WTC11 (cell line): ENCODE measurements around the gene RIN3. TPM values are rescaled to one million over a fixed set of nuclear protein-coding genes. Genes with fewer than 3 reads are reported as not detected.

ENCODE experiments used
- ATAC-seq: fragments of 200-7000 bp; cut with Tn5 transposase; 2 replicates; pipeline ENCODE4 v1.10.0; 2021; ENCODE audit warnings: mild to moderate bottlenecking, moderate library complexity
- CTCF ChIA-PET: fragments of 300-600 bp; sonication (Branson Sonifier 250); formaldehyde crosslinking; loops from one replicate; lab custom pipeline; 2021; ENCODE audit warnings: antibody characterized with exemption; lab: Charles Lee
- POLR2A ChIA-PET: fragments of 350-600 bp; sonication (Branson Sonifier 250); formaldehyde crosslinking; loops from one replicate; lab custom pipeline; 2021; ENCODE audit warnings: antibody characterized with exemption; lab: Charles Lee
- DNase-seq: peaks from one replicate; pipeline ENCODE4 v3.0.0; 2021; ENCODE audit warnings: low spot score
- H3K27ac Mint-ChIP-seq: 2 replicates; pipeline ENCODE4 v1.8.0; 2021; ENCODE audit warnings: mixed read lengths
- H3K27me3 Mint-ChIP-seq: 2 replicates; pipeline ENCODE4 v1.8.0; 2021; ENCODE audit warnings: low read depth, mild to moderate bottlenecking, moderate library complexity, mixed read lengths
- H3K36me3 Mint-ChIP-seq: 2 replicates; pipeline ENCODE4 v1.8.0; 2021; ENCODE audit warnings: mixed read lengths
- H3K4me1 Mint-ChIP-seq: 2 replicates; pipeline ENCODE4 v1.8.0; 2022; ENCODE audit warnings: mixed read lengths
- H3K4me3 Mint-ChIP-seq: 2 replicates; pipeline ENCODE4 v1.8.0; 2021; ENCODE audit warnings: mild to moderate bottlenecking, moderate library complexity, mixed read lengths
- H3K9me3 Mint-ChIP-seq: 2 replicates; pipeline ENCODE4 v1.8.0; 2021; ENCODE audit warnings: mixed read lengths
- ATF1 ChIP-seq: sonication (generic); formaldehyde crosslinking; IDR thresholded peaks from 2 replicates; pipeline ENCODE4 v1.8.1; 2023; ENCODE audit warnings: mild to moderate bottlenecking, moderate library complexity, missing genetic modification reagents
- CREB1 ChIP-seq: sonication (generic); formaldehyde crosslinking; IDR thresholded peaks from 2 replicates; pipeline ENCODE4 v1.8.0; 2023; ENCODE audit warnings: mild to moderate bottlenecking, missing genetic modification reagents
- EMX1 ChIP-seq: fragments of 250-450 bp; sonication (Bioruptor Pico); IDR thresholded peaks from 2 replicates; pipeline ENCODE4 v1.8.0; 2021; ENCODE audit warnings: mild to moderate bottlenecking
- ESRRA ChIP-seq: sonication (generic); formaldehyde crosslinking; IDR thresholded peaks from 2 replicates; pipeline ENCODE4 v1.8.1; 2022; ENCODE audit warnings: mild to moderate bottlenecking, missing genetic modification reagents, borderline replicate concordance
- ETV6 ChIP-seq: sonication (generic); formaldehyde crosslinking; IDR thresholded peaks from 2 replicates; pipeline ENCODE4 v1.8.1; 2022; ENCODE audit warnings: mild to moderate bottlenecking, missing genetic modification reagents
- GABPB1 ChIP-seq: sonication (generic); formaldehyde crosslinking; IDR thresholded peaks from 2 replicates; pipeline ENCODE4 v1.8.1; 2023; ENCODE audit warnings: mild to moderate bottlenecking, missing genetic modification reagents
- MYBL2 ChIP-seq: sonication (generic); formaldehyde crosslinking; IDR thresholded peaks from 2 replicates; pipeline ENCODE4 v1.8.1; 2023; ENCODE audit warnings: mild to moderate bottlenecking, moderate library complexity, missing genetic modification reagents
- SOX15 ChIP-seq: fragments of 250-450 bp; sonication (Bioruptor Pico); IDR thresholded peaks from 2 replicates; pipeline ENCODE4 v1.9.0; 2021; ENCODE audit warnings: mild to moderate bottlenecking
- SP1 ChIP-seq: sonication (generic); formaldehyde crosslinking; conservative IDR thresholded peaks from 2 replicates; pipeline ENCODE4 v1.8.1; 2022; ENCODE audit warnings: missing genetic modification reagents
- ZNF232 ChIP-seq: sonication (generic); formaldehyde crosslinking; IDR thresholded peaks from 2 replicates; pipeline ENCODE4 v1.8.0; 2022; ENCODE audit warnings: mild to moderate bottlenecking, missing genetic modification reagents
- ZNF317 ChIP-seq: sonication (generic); formaldehyde crosslinking; IDR thresholded peaks from 2 replicates; pipeline ENCODE4 v1.8.1; 2023; ENCODE audit warnings: low read depth, mild to moderate bottlenecking, moderate library complexity, missing genetic modification reagents, borderline replicate concordance
- ZNF396 ChIP-seq: fragments of 250-450 bp; sonication (Bioruptor Pico); IDR thresholded peaks from 2 replicates; pipeline ENCODE4 v1.8.0; 2021; ENCODE audit warnings: mild to moderate bottlenecking, moderate library complexity, borderline replicate concordance
- ZNF423 ChIP-seq: fragments of 250-450 bp; sonication (Bioruptor Pico); IDR thresholded peaks from 2 replicates; pipeline ENCODE4 v2.1.2; 2022; ENCODE audit warnings: mild to moderate bottlenecking, moderate library complexity
- total RNA-seq: library from RNA; stranded (reverse); gene quantifications from 3 replicates; pipeline ENCODE4 v1.2.3, GENCODE V29; 2021
- TF ChIP-seq, protein P1 (sequence below): sonication (generic); formaldehyde crosslinking; IDR thresholded peaks from 2 replicates; pipeline ENCODE4 v1.8.1; 2023; ENCODE audit warnings: mild to moderate bottlenecking, missing genetic modification reagents, moderate library complexity
- TF ChIP-seq, protein P2 (sequence below): sonication (generic); formaldehyde crosslinking; IDR thresholded peaks from 2 replicates; pipeline ENCODE4 v1.8.1; 2022; ENCODE audit warnings: low read depth, mild to moderate bottlenecking, moderate library complexity, missing genetic modification reagents, borderline replicate concordance
- TF ChIP-seq, protein P3 (sequence below): sonication (generic); formaldehyde crosslinking; IDR thresholded peaks from 2 replicates; pipeline ENCODE4 v1.8.0; 2022; ENCODE audit warnings: missing genetic modification reagents
- TF ChIP-seq, protein P4 (sequence below): sonication (generic); formaldehyde crosslinking; IDR thresholded peaks from 2 replicates; pipeline ENCODE4 v1.8.1; 2022; ENCODE audit warnings: low read depth, missing genetic modification reagents, borderline replicate concordance
- TF ChIP-seq, protein P5 (sequence below): sonication (generic); formaldehyde crosslinking; IDR thresholded peaks from 2 replicates; pipeline ENCODE4 v1.8.0; 2022; ENCODE audit warnings: mild to moderate bottlenecking, missing genetic modification reagents
- TF ChIP-seq, protein P6 (sequence below): sonication (generic); formaldehyde crosslinking; IDR thresholded peaks from 2 replicates; pipeline ENCODE4 v1.8.1; 2023; ENCODE audit warnings: mild to moderate bottlenecking, missing genetic modification reagents, borderline replicate concordance

Gene RIN3
- total RNA-seq, 1 experiment from 2014 or later, result 3.3 TPM

DNA sequence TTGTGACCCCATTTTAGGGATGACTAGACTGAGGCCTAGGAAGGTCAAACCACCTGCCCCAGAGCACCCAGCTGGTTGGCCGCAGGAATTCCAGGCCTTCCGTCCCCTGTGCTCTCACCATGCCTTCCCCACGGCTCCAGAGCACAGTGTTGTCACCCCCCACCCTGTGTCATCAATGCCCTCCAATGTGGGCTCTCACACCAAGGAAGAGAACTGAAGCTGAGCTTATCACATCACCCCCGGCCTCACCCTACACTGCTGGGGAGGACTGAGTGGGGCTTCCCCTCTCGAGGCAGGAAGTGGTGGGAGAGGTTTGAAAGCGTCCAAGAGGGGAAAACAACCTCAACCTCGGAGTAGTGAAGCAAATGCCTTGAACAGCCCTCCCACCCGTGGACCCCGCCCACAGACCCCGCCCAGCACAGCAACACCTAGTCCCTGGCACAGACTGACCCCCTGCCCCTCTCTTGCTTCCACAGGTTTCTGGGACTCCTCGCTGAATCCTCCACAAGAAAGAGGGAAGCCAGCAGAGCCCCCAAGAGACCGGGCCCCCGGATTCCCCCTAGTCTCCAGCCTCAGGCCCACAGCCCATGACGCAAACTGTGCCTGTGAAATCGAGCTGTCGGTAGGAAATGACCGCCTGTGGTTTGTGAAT, 137.7 kb downstream of the RIN3 start:
- POLR2A ChIA-PET, result interaction anchor here (0.5 kb wide), 1 partner anchor 108 kb away, joined by 5 read pairs; no protein-coding TSS in a partner anchor
- Mint-ChIP-seq H3K27ac (no peak overlapping the region), H3K27me3 (no peaks in the 10 kb centered on the region), H3K4me1 (no peaks in the 10 kb centered on the region), H3K9me3 (no peaks in the 10 kb centered on the region), H3K36me3 (no peaks in the 10 kb centered on the region), H3K4me3 (no peak overlapping the region)
- TF ChIP-seq, protein P1, sequence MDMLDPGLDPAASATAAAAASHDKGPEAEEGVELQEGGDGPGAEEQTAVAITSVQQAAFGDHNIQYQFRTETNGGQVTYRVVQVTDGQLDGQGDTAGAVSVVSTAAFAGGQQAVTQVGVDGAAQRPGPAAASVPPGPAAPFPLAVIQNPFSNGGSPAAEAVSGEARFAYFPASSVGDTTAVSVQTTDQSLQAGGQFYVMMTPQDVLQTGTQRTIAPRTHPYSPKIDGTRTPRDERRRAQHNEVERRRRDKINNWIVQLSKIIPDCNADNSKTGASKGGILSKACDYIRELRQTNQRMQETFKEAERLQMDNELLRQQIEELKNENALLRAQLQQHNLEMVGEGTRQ (CRISPR knock-in tag), result no peak
- TF ChIP-seq SOX15 (CRISPR knock-in tag), result no peak
- no peak for TF ChIP-seq SP1 (CRISPR knock-in tag)
- TF ChIP-seq CREB1 (CRISPR knock-in tag), result no peak
- no peak for TF ChIP-seq MYBL2
- TF ChIP-seq ZNF232 (CRISPR knock-in tag), result no peak
- TF ChIP-seq, protein P2, sequence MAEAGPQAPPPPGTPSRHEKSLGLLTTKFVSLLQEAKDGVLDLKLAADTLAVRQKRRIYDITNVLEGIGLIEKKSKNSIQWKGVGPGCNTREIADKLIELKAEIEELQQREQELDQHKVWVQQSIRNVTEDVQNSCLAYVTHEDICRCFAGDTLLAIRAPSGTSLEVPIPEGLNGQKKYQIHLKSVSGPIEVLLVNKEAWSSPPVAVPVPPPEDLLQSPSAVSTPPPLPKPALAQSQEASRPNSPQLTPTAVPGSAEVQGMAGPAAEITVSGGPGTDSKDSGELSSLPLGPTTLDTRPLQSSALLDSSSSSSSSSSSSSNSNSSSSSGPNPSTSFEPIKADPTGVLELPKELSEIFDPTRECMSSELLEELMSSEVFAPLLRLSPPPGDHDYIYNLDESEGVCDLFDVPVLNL (CRISPR knock-in tag), result no peak
- TF ChIP-seq, protein P3, sequence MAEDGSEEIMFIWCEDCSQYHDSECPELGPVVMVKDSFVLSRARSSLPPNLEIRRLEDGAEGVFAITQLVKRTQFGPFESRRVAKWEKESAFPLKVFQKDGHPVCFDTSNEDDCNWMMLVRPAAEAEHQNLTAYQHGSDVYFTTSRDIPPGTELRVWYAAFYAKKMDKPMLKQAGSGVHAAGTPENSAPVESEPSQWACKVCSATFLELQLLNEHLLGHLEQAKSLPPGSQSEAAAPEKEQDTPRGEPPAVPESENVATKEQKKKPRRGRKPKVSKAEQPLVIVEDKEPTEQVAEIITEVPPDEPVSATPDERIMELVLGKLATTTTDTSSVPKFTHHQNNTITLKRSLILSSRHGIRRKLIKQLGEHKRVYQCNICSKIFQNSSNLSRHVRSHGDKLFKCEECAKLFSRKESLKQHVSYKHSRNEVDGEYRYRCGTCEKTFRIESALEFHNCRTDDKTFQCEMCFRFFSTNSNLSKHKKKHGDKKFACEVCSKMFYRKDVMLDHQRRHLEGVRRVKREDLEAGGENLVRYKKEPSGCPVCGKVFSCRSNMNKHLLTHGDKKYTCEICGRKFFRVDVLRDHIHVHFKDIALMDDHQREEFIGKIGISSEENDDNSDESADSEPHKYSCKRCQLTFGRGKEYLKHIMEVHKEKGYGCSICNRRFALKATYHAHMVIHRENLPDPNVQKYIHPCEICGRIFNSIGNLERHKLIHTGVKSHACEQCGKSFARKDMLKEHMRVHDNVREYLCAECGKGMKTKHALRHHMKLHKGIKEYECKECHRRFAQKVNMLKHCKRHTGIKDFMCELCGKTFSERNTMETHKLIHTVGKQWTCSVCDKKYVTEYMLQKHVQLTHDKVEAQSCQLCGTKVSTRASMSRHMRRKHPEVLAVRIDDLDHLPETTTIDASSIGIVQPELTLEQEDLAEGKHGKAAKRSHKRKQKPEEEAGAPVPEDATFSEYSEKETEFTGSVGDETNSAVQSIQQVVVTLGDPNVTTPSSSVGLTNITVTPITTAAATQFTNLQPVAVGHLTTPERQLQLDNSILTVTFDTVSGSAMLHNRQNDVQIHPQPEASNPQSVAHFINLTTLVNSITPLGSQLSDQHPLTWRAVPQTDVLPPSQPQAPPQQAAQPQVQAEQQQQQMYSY (CRISPR knock-in tag), result no peak
- TF ChIP-seq, protein P4, sequence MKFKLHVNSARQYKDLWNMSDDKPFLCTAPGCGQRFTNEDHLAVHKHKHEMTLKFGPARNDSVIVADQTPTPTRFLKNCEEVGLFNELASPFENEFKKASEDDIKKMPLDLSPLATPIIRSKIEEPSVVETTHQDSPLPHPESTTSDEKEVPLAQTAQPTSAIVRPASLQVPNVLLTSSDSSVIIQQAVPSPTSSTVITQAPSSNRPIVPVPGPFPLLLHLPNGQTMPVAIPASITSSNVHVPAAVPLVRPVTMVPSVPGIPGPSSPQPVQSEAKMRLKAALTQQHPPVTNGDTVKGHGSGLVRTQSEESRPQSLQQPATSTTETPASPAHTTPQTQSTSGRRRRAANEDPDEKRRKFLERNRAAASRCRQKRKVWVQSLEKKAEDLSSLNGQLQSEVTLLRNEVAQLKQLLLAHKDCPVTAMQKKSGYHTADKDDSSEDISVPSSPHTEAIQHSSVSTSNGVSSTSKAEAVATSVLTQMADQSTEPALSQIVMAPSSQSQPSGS (CRISPR knock-in tag), result no peak
- ATAC-seq, result no peak
- DNase-seq, result no peak
- CTCF ChIA-PET, result interaction anchor here (1.0 kb wide), 1 partner anchor 38 kb away, joined by 3 read pairs; no protein-coding TSS in a partner anchor

DNA sequence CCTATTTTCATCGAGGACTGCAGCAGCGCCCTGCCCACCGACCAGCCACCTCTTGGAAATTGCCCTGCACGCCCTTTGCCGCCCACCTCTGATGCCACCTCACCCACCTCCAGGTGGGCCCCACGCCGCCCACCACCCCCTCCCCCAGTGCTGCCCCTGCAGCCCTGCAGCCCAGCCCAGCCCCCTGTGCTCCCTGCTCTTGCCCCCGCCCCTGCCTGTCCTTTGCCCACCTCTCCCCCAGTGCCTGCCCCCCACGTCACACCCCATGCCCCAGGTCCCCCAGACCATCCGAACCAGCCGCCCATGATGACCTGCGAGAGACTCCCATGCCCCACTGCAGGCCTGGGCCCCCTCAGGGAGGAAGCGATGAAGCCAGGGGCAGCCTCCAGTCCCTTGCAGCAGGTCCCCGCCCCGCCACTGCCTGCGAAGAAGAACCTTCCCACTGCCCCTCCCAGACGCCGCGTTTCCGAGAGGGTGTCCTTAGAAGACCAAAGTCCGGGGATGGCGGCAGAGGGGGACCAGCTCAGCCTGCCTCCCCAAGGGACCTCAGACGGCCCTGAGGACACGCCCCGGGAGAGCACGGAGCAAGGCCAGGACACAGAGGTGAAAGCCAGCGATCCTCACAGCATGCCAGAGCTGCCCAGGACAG, 138.3 kb downstream of the RIN3 start:
- no peak overlapping the region for H3K27ac Mint-ChIP-seq
- H3K4me3 Mint-ChIP-seq, result no peak overlapping the region
- no peaks in the 10 kb centered on the region for H3K9me3 Mint-ChIP-seq
- no peaks in the 10 kb centered on the region for H3K4me1 Mint-ChIP-seq
- DNase-seq (no peak), ATAC-seq (no peak)
- no peaks in the 10 kb centered on the region for H3K36me3 Mint-ChIP-seq
- no peaks in the 10 kb centered on the region for H3K27me3 Mint-ChIP-seq
- POLR2A ChIA-PET, result no interaction called here
- no peak for TF ChIP-seq SOX15 (CRISPR knock-in tag)
- no peak for TF ChIP-seq ATF1 (CRISPR knock-in tag)
- TF ChIP-seq, protein P5, sequence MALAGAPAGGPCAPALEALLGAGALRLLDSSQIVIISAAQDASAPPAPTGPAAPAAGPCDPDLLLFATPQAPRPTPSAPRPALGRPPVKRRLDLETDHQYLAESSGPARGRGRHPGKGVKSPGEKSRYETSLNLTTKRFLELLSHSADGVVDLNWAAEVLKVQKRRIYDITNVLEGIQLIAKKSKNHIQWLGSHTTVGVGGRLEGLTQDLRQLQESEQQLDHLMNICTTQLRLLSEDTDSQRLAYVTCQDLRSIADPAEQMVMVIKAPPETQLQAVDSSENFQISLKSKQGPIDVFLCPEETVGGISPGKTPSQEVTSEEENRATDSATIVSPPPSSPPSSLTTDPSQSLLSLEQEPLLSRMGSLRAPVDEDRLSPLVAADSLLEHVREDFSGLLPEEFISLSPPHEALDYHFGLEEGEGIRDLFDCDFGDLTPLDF (CRISPR knock-in tag), result no peak
- no peak for TF ChIP-seq ZNF396 (CRISPR knock-in tag)
- no peak for TF ChIP-seq ZNF317
- no peak for TF ChIP-seq EMX1 (CRISPR knock-in tag)
- TF ChIP-seq ESRRA (CRISPR knock-in tag), result no peak
- TF ChIP-seq, protein P6, sequence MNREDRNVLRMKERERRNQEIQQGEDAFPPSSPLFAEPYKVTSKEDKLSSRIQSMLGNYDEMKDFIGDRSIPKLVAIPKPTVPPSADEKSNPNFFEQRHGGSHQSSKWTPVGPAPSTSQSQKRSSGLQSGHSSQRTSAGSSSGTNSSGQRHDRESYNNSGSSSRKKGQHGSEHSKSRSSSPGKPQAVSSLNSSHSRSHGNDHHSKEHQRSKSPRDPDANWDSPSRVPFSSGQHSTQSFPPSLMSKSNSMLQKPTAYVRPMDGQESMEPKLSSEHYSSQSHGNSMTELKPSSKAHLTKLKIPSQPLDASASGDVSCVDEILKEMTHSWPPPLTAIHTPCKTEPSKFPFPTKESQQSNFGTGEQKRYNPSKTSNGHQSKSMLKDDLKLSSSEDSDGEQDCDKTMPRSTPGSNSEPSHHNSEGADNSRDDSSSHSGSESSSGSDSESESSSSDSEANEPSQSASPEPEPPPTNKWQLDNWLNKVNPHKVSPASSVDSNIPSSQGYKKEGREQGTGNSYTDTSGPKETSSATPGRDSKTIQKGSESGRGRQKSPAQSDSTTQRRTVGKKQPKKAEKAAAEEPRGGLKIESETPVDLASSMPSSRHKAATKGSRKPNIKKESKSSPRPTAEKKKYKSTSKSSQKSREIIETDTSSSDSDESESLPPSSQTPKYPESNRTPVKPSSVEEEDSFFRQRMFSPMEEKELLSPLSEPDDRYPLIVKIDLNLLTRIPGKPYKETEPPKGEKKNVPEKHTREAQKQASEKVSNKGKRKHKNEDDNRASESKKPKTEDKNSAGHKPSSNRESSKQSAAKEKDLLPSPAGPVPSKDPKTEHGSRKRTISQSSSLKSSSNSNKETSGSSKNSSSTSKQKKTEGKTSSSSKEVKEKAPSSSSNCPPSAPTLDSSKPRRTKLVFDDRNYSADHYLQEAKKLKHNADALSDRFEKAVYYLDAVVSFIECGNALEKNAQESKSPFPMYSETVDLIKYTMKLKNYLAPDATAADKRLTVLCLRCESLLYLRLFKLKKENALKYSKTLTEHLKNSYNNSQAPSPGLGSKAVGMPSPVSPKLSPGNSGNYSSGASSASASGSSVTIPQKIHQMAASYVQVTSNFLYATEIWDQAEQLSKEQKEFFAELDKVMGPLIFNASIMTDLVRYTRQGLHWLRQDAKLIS, result no peak
- no peak for TF ChIP-seq GABPB1
- TF ChIP-seq ETV6, result no peak
- TF ChIP-seq ZNF423, result no peak
- TF ChIP-seq, all 79 proteins: peak for 0
- CTCF ChIA-PET, result interaction anchor here (0.6 to 1.2 kb wide), 3 partner anchors 35 to 103 kb away, joined by 3 read pairs; no protein-coding TSS in a partner anchor
